ENCODE results near the gene PARP8.
"Not testable (repeated sequence)": the region's sequence is repeated elsewhere in the genome, so short reads cannot be mapped to it uniquely, and the experiment has no call there.

PARP8 gene

DNA sequence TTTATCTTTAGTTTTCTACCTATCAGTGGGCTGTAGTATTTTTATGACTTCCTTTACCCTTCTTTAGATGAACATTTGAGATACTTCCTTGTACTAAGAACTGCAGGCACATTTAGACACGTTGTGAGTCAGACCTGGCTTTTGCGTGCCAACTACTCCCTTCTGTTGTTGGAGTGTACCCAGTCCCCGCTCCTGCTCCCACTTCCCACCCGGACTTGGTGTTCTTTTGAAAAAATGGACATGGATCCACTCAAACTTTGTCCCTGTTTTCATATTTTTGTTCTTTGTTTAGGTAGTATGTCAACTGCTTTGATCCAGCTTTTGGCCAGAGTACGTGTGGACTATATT, 60.7 kb downstream of the PARP8 start:
- DNase-seq: no peak

DNA sequence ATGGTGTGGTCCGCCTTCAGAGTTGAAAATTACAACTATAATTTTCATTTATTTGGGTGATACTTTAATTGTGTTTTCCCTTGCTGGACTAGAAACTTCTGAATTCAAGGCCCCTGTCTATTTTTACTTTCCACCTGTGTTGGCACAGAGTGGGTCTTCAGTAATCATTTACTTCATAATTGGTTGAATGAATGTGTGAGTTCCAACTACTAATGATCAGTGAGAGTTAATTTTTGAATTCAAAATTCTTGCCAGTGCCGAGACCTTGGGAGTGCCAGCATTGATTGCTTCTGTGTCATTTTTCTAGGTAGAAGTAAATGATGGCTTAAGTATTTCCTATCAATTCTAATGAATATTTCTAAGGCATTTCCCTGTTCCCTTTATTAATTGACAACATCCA, 61.4 kb downstream of the PARP8 start:
- no peak for DNase-seq

DNA sequence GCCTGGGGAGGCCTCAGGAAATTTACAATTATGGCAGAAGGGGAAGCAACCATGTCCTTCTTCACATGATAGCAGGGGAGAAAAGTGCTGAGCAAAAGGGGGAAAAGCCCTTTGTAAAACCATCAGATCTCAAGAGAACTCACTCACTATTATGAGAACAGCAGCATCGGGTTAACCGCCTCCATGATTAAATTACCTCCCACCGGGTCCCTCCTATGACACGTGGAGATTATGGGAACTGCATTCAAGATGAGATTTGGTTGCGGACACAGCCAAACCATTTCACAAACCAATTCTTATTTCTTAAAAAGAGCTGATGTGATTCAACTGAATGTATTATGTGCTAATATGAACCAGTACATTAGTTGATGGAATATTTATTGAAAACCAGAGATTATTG, 63.9 kb downstream of the PARP8 start:
- DNase-seq: no peak

- no peak for DNase-seq
Measured at GRCh38 chr5:50730841-50731240, 64.4 kb downstream of the PARP8 start.

- no peak for DNase-seq
Measured at GRCh38 chr5:50733741-50734140, 67.3 kb downstream of the PARP8 start.

GRCh38 chr5:50738864-50739263, 72.4 kb downstream of the PARP8 start:
- no peak for DNase-seq

DNA sequence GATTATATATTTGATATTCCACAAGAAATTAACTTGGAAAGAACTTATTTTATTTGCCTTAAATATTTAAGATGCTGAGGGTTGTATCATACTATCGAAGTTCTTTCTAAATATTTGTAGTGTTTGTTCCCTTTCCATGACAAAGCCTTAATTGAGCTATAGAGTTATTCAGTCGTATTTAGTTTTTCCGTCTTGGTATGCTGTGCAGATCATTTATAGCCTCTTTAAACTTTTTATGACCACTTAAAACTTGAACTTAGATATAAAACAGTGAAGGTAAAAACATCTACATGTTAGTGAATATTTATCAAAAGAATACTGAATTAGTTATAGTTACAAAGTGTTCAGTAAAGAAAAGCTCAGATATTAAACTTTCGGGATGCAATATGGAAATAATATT, 74.4 kb downstream of the PARP8 start:
- DNase-seq: no peak

- no peak for DNase-seq
Measured at GRCh38 chr5:50744776-50745175, 78.3 kb downstream of the PARP8 start.

DNA sequence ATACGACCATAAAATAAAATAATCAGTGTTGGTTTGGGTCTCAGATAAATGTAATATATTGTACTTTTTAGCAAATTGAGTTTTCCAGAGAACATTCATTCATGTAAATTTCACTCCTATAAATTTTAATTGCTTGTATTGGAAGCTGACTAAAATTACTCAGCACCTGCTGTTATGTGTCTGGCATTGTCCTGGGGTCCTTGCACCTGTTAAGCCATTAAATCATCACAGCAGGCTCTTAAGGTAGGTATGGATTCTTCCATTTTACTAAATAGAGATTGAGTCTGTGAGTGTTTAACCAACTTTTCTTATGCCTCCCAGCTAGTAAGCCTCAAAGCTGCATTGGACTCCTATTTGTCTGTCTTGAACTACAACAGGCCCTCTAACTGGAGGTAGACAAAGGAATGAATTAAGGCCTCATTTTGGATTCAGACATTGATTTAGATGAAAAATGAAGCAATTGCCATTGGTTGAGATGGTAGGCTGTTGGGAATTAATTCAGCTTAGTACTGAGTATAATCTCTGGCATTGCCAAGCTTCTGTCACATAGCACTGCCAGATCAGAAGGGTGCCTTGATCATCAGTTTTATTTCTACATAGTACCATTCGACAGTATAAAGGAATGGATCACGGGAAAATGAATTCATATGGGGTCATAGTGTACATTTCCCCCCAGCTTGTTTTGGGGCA, 78.9 kb downstream of the PARP8 start:
- no peak for DNase-seq

DNA sequence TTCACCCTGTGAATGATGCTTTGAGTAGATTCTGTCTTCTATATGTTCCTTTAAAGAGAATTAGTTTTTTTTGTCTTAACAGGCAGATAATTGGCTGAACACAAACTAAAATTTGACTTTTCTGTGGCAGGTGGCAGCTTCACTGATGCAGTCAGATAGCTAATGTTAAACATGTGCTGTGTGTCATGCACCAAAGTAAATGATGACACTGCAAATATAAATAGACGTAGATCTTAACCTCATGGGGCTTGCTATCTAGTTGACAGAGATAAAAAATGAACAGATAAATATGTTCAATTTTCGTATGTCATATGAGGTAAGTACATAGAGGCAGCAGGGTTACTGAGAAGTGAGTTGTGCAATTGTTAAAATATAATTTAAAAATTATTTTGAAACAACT, 82.7 kb downstream of the PARP8 start:
- no peak for DNase-seq

DNA sequence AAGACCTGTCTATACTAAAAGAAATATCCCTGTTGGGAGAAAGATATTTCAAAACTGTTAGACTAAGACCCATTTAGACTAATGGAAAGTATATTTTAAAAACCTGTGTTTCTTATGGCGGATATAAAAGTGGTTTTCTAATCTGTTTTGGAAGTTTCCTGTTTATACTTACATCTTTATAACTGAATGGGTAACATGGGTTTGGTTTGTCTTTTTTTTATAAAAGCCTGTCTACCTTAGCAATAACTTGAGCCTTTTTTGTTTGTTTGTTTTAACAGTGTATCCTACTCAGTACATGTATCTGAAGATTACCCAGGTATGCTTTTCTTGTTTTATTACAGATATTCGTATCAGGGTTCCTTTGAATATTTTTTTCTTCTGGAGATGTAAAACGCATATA, 83.4 kb downstream of the PARP8 start:
- no peak for DNase-seq

GRCh38 chr5:50751064-50751657, 84.7 kb downstream of the PARP8 start:
- DNase-seq: peak; percentile 52

GRCh38 chr5:50752800-50753199, 86.4 kb downstream of the PARP8 start:
- DNase-seq: no peak

DNA sequence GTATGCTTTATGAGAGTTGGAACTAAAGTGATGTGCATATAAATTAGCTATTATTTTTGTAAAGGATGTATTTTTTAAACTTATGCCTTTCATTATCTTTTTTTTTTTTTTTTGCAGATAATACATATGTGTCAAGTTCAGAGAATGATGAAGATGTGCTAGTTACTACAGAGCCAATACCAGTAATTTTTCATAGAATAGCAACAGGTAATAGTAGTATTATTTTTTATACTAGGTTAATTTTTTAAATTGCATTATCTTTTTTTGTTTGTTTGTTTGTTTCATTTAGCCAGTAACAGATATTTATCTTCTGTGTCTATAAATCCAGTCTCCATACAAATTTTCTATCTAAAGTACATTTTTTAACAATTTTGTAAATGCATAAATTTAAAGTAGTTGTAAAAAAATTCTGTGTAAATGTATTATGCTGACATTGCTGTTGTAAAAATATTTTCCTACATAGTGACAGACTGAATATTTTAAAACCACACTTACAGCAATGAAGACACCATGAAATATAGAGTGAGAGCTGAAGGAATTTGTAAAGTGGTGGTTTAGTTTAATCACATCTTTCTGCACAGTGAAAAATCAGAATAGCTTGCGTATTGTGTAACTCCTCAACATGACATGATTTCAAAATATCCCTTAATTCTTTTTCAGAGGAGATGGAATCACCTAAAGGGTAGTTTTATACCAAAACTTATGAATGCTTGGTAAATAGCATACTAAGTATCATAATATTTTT, 93.3 kb downstream of the PARP8 start:
- peak; percentile 35 for DNase-seq

DNA sequence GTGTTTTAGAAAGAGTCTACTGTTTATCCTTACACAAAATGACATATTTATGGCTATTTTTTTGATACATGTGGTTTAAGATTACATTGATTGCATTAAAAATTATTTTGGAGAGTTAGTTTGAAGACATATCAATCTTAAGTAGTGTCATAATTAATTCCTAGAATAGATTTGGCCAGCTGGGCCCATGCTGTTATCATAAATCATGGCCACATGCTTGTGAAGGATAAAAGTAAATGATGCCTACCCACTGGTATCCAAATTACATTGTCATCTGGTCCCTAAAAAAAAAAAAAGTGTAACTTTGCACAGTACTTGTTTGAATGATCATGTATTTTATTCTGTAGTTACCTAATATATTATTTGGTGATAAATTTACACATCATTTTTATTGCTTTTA, 96.9 kb downstream of the PARP8 start:
- no peak for DNase-seq

- no peak for DNase-seq
Measured at GRCh38 chr5:50763846-50764245, 97.4 kb downstream of the PARP8 start.

- peak; percentile 14 for DNase-seq
Measured at GRCh38 chr5:50766042-50766441, 99.6 kb downstream of the PARP8 start.

- no peak for DNase-seq
Measured at GRCh38 chr5:50766462-50766861, 100.0 kb downstream of the PARP8 start.

DNA sequence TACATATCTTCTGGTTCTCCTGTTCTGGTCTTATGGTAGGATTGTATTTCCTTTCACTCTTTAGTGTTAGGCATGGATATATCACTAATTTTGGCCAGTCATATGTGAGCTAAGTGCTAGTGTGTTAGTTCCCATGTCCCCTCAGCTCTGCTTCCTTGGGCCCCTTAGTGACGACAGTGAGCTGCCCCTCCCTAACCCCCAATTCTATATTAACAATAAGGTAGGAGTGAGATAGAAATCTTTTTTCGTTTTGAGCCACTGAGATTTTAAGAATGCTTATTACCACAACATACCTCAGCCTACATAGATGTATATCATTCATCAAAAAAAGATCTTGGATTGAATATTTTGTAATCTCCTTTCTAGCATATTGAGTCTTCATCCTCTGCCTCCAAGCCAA, 100.5 kb downstream of the PARP8 start:
- DNase-seq: no peak

GRCh38 chr5:50767588-50767987, 101.2 kb downstream of the PARP8 start:
- DNase-seq: peak; percentile 49

GRCh38 chr5:50768634-50769033, 102.2 kb downstream of the PARP8 start:
- no peak for DNase-seq

GRCh38 chr5:50770441-50770840, 104.0 kb downstream of the PARP8 start:
- DNase-seq: no peak

DNA sequence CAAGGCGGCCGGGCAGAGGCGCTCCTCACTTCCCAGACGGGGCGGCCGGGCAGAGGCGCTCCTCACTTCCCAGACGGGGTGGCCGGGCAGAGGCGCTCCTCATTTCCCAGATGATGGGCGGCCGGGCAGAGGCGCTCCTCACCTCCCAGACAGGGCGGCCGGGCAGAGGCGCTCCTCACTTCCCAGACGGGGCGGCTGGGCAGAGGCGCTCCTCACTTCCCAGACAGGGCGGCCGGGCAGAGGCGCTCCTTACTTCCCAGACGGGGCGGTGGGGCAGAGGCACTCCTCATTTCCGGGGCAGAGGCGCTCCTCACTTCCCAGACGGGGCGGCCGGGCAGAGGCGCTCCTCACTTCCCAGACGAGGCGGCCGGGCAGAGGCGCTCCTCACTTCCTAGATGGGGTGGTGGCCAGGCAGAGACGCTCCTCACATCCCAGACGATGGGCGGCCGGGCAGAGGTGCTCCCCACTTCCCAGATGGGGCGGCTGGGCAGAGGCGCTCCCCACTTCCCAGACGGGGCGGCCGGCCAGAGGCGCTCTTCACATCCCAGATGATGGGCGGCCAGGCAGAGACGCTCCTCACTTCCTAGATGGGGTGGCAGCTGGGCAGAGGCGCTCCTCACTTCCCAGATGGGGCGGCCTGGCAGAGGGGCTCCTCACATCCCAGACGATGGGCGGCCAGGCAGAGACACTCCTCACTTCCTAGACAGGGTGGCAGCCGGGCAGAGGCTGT, 108.2 kb downstream of the PARP8 start:
- not testable (repeated sequence) for DNase-seq

DNA sequence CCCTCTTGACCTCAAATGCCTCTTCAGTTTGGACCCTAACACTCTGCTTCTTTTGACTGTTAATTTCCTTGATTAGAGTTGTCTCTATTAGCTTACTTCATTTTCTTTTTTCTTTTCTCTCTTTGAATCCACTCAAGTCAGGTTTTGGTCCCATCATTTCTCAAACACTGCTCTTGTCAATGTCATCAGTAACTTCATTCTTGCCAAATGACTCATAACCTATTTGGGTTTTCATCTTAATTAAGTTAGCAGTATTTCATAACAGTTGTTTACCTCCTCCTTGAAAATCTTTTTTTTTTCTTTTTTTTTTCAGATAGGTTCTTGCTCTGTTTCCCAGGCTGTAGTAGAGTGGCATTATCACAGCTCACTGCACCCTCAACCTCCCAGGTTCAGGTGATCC, 119.6 kb downstream of the PARP8 start:
- DNase-seq: no peak
